ENCODE results near the gene NIPBL. TPM values are rescaled to one million over a fixed set of nuclear protein-coding genes. Genes with fewer than 3 reads are reported as not detected.
A peak's percentile ranks its signal among the peaks of the same experiment; 100 is the strongest.

The NIPBL gene
- total RNA-seq, 1 experiment from 2014 or later: 124 TPM

- POLR2A ChIA-PET (ENCODE audit: unreplicated experiment): interaction anchor here (0.6 kb wide), 1 partner anchor 726 kb away, joined by 4 read pairs; the partner anchor contains the start of genes LMBRD2 and SKP2
- peaks cover 62% of the 10 kb centered on the region for H3K4me1 ChIP-seq (replicated peaks; ENCODE audit: insufficient read depth)
- H2AFZ ChIP-seq: peak overlapping the region; percentile 92
- DNase-seq: peak; percentile 56 to 69
- BruUV-seq (replicated peaks): TSS peak; percentile 41
- peak overlapping the region; percentile 94 for H3K4me2 ChIP-seq
- peaks cover 31% of the 10 kb centered on the region for H3F3A ChIP-seq (ENCODE audit: insufficient read depth, low read depth)
- intact Hi-C loops (cut with micrococcal nuclease; ENCODE audit: unreplicated experiment): loop anchor here (1.0 to 10.0 kb wide), 5 partner anchors 130 to 1952 kb away; partner anchors contain the start of genes DNAJC21, LMBRD2, NADK2 and NUP155
- CTCF ChIA-PET: interaction anchor here (0.7 to 0.8 kb wide), 2 partner anchors 38 to 479 kb away, joined by 6 to 12 read pairs; no protein-coding TSS in a partner anchor
- H3K36me3 ChIP-seq (ENCODE audit: low read depth): no peaks in the 10 kb centered on the region
- TF ChIP-seq EZH2 (IDR thresholded peaks at IDR 0.05; ENCODE audit: low read depth) (no peak), CTCF (conservative IDR thresholded peaks at IDR 0.05) (no peak)
- peak overlapping the region; percentile 82 for H3K27ac ChIP-seq
- no peaks in the 10 kb centered on the region for H3K9me3 ChIP-seq (ENCODE audit: insufficient read depth, low read depth)
- peaks cover 97% of the 10 kb centered on the region for H3K79me2 ChIP-seq (ENCODE audit: low read depth)
- peaks cover 51% of the 10 kb centered on the region for H4K20me1 ChIP-seq (ENCODE audit: insufficient read depth)
- no peaks in the 10 kb centered on the region for H3K27me3 ChIP-seq (ENCODE audit: insufficient read depth, low read depth)
- H3K9me2 ChIP-seq (ENCODE audit: insufficient read depth): no peaks in the 10 kb centered on the region
- H3K4me3 ChIP-seq: peak overlapping the region; percentile 81
These were observed 547 bp downstream of the NIPBL start for GRCh38 chr5:36876965-36877666.

- Histone ChIP-seq H3K27me3 (ENCODE audit: insufficient read depth, low read depth) (no peaks in the 10 kb centered on the region), H4K20me1 (ENCODE audit: insufficient read depth) (peaks cover 56% of the 10 kb centered on the region), H2AFZ (peak overlapping the region; percentile 92), H3K27ac (peak overlapping the region; percentile 82), H3K9me2 (ENCODE audit: insufficient read depth) (no peaks in the 10 kb centered on the region), H3K4me3 (peak overlapping the region; percentile 81), H3K9me3 (ENCODE audit: insufficient read depth, low read depth) (no peaks in the 10 kb centered on the region), H3K36me3 (ENCODE audit: low read depth) (no peaks in the 10 kb centered on the region), H3K79me2 (ENCODE audit: low read depth) (peaks cover 97% of the 10 kb centered on the region), H3K4me1 (replicated peaks; ENCODE audit: insufficient read depth) (peaks cover 59% of the 10 kb centered on the region), H3K4me2 (peak overlapping the region; percentile 94), H3F3A (ENCODE audit: insufficient read depth, low read depth) (peaks cover 31% of the 10 kb centered on the region)
- ChIA-PET POLR2A (ENCODE audit: unreplicated experiment) (interaction anchor here (0.5 kb wide), 1 partner anchor 69 kb away, joined by 6 read pairs; no protein-coding TSS in a partner anchor), CTCF (interaction anchor here (0.7 to 0.8 kb wide), 2 partner anchors 37 to 478 kb away, joined by 6 to 12 read pairs; no protein-coding TSS in a partner anchor)
- peak in 1 of 2 experiments; percentile 71 for DNase-seq
- intact Hi-C loops (cut with micrococcal nuclease; ENCODE audit: unreplicated experiment): loop anchor here (1.0 to 10.0 kb wide), 5 partner anchors 66 to 1953 kb away; partner anchors contain the start of genes DNAJC21, LMBRD2, NADK2 and SKP2
- TF ChIP-seq EZH2 (IDR thresholded peaks at IDR 0.05; ENCODE audit: low read depth) (no peak), CTCF (conservative IDR thresholded peaks at IDR 0.05) (no peak)
- BruUV-seq (replicated peaks): no TSS peak
These were observed 1.3 kb downstream of the NIPBL start for GRCh38 chr5:36877667-36878391.

GRCh38 chr5:36878392-36879082 is 2.0 kb downstream of the NIPBL start:
- TF ChIP-seq EZH2 (IDR thresholded peaks at IDR 0.05; ENCODE audit: low read depth) (no peak), CTCF (conservative IDR thresholded peaks at IDR 0.05) (no peak)
- BruUV-seq (replicated peaks): no TSS peak
- Histone ChIP-seq H3K27me3 (ENCODE audit: insufficient read depth, low read depth) (no peaks in the 10 kb centered on the region), H4K20me1 (ENCODE audit: insufficient read depth) (peaks cover 58% of the 10 kb centered on the region), H3K4me1 (replicated peaks; ENCODE audit: insufficient read depth) (peaks cover 52% of the 10 kb centered on the region), H3K27ac (peak overlapping the region; percentile 82), H3F3A (ENCODE audit: insufficient read depth, low read depth) (peaks cover 31% of the 10 kb centered on the region), H3K4me2 (peak overlapping the region; percentile 94), H3K9me2 (ENCODE audit: insufficient read depth) (no peaks in the 10 kb centered on the region), H3K79me2 (ENCODE audit: low read depth) (peaks cover 97% of the 10 kb centered on the region), H3K4me3 (peak overlapping the region; percentile 81), H2AFZ (peak overlapping the region; percentile 92), H3K36me3 (ENCODE audit: low read depth) (no peaks in the 10 kb centered on the region), H3K9me3 (ENCODE audit: insufficient read depth, low read depth) (no peaks in the 10 kb centered on the region)
- peak in 1 of 2 experiments; percentile 40 for DNase-seq
- intact Hi-C loops (cut with micrococcal nuclease; ENCODE audit: unreplicated experiment): loop anchor here (1.0 to 10.0 kb wide), 3 partner anchors 66 to 1954 kb away; partner anchors contain the start of genes DNAJC21, LMBRD2 and SKP2
- POLR2A ChIA-PET (ENCODE audit: unreplicated experiment): interaction anchor here (0.5 to 0.6 kb wide), 2 partner anchors 9 to 69 kb away, joined by 6 read pairs; no protein-coding TSS in a partner anchor
- CTCF ChIA-PET: no interaction called here
